Measurements from ENCODE around the gene RELL1.

GRCh38 chr4:37623940-37624339 is 62.2 kb downstream of the RELL1 start:
- TF ChIP-seq CTCF (conservative IDR thresholded peaks at IDR 0.05 in 1 of 2, IDR thresholded peaks at IDR 0.05 in 1 of 2; ENCODE audit: extremely low read depth in 1 of 2, insufficient read depth in 1 of 2, low read depth in 1 of 2, low read length in 2 of 2) (no peak), EZH2 (IDR thresholded peaks at IDR 0.05; ENCODE audit: borderline replicate concordance, low read length) (no peak)
